Measurements from ENCODE around the gene ANXA8.
"Not testable (repeated sequence)": the region's sequence is repeated elsewhere in the genome, so short reads cannot be mapped to it uniquely, and the experiment has no call there.

ANXA8 gene

DNA sequence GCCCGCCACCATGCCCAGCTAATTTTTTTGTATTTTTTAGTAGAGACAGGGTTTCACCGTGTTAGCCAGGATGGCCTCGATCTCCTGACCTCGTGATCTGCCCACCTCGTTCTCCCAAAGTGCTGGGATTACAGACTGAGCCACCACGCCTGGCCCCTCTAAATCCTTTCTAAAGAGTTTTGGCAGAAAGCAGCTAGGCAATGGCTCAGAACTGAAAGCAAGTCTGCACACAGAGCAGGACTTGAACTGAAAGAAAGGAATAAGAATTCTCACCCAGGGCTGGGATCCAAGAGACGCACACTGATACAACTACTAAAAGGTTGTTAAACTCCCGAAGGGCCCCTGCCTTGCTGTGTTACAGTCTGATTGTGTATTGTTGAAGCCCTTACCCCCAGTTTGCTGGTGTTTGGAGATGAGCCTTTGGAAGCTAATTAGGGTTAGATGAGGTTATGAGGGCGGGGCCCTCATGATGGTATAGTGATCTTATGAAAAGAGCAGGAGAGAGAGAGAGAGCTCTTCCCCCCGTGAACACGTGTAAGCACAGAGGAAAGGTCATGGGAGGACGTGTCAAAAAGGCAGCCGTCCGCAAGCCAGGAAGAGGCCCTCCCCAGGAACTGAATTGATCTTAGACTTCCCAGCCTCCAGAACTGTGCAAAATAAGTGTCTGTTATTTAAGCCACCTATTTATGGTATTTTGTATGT lies 18.5 kb downstream of the ANXA8 start:
- in situ Hi-C loops (cut with HindIII; ENCODE audit: low sequenced_read_pairs): not testable (repeated sequence)

DNA sequence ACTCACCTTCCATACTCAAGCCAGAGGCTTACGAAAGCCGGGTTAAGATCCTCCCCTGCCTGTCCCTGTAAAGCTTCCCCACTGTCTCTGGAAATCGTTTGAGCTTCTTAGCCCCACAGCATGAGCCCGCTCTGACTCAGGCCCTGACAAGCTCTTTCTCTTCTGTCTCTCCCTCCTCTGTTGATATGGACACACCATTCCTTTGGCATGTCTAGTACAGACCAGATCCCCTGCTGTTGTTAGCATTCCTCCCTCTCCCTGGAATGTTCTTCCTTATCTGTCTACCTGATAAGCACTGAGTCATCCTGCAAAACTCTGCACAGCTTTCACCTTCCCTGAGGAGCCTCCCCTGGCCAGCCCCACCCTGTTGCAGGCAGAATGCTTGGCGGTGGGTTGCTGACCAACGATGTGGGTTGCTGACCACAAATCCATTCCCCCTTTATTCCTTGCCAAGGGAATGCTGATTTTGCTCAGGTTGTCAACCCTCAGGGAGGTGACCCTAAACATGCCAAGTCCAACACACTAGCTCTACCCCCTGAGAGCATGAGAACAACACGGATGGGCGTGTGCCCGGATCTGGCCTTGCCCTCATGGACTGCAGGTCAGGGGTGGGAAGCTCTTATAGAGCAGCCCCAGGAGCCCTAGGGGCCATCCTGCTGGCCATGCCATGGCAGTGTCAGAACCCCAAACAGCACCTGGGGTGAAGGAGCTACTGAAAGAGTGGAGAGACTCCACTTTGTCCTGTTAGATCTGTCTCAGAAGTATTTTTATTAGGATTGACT lies 21.1 kb downstream of the ANXA8 start:
- in situ Hi-C loops (cut with HindIII; ENCODE audit: low sequenced_read_pairs): not testable (repeated sequence)

DNA sequence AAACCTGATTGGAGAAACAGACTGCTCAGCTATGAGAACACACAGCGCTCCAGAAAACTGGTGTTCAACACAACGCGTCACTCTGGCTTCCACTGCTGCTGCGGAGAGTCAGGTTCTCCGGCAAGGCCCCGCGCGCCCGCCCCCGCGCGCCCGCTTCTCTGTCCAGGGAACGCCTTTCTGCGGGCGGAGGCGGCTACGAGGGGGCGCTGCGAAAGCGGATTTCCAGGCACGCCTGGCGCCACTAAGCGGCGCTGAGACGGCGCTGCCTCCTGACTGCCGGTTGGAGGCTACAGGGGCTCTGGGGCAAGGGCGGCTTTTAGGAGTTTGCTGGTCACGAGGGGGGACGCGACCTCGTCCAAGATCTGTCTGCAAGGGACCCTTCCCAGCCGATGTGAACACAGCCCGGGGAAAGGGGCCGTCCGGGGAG lies 22.6 kb downstream of the ANXA8 start:
- in situ Hi-C loops (cut with HindIII; ENCODE audit: low sequenced_read_pairs): not testable (repeated sequence)

DNA sequence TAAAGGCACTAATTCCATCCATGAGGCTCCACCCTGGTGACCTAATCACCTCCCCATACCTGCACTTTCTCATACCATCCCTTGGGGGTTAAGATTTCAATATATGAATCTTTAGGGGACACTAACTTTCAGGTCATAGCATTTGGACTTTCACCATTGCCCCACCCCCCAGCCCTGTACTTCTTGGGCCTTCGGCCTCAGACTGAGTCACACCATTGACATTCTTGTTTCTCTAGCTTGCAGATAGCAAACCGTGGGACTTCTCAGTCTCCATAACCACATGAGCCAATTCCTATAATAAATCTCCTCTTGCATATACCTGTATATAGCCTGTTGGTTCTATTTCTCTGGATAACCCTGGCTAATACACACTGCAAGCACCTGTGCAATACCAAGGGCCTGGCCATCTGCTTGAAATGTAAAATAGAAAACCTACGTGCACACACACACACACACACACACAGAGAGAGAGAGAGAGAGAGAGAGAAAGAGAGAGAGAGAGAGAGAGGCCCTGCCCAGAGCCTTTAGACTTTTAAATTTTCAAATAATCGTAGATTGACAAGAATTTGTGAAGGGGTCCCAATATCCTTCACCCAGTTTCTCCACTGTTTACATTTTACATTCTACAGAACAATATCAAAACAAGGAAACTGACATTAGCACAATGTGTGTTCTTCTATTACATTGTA lies 25.3 kb downstream of the ANXA8 start:
- in situ Hi-C loops (cut with HindIII; ENCODE audit: low sequenced_read_pairs): no loop called here

DNA sequence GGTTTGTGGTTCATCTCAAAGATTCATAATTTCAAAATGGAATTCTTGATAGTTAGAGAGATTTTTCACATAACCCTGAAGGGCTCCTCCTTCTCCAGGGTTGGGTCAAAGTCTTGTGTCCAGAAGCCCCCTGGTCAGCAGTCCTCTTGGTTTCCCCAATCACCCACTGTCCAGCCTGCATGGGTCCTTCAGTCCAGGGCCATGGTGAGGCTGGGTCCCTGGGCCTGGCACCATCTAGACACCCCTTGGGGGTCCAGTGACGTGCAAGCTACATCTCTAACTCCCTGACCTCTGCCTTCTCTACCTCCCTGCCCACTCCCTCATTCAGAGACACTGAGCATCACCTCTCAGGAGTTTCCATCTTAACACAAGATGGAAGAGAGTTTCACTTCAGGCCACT lies 26.1 kb downstream of the ANXA8 start:
- in situ Hi-C loops (cut with HindIII; ENCODE audit: low sequenced_read_pairs): no loop called here

DNA sequence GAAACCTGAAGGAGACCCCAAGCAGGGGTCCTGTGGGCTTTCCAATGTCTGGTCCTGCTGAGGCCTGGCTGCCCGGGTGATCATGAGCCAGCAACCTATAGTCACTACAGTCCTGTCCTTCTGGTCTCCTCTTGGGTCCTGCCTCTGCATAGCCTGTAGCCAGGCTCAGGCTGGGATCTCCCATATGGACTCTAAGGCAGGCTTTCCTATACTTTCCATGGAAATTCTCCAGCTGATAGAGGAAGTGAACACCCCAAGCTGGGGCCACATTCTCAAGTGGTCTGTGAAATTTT lies 26.4 kb downstream of the ANXA8 start:
- in situ Hi-C loops (cut with HindIII; ENCODE audit: low sequenced_read_pairs): no loop called here

DNA sequence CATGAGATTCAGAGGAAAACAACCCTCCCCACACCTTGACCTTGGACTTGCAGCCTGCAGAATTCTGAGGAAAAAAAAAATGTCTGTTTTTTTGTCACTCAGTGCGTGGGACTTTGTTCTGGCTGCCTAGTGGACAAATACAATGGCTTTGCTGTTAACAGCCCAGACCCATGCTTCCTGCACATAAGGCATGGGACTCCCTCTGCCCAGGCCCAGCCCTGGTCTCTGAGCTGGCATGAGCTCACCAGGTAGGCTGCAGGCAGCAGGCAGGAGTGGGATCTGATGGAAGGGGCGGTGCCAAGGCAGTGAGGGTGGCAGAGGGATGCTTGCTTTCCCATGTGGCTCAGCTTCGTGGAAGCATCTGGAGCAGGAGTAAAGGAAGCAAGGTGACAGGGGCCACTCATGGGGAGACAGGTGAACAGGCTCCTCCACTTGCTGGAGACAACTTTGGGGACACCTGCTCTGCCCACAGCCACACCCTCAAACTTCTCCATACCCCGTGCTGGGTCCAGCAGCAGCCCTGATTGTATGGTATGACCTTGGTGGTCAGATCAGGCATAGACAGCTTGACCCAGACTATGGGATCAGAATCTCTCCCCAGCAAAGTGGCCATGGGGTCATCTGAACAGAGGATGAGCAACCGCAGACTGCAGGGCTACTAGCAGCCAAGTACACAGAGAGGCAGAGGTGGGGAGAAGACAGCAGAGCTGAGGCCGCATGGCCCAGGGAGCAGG lies 27.0 kb downstream of the ANXA8 start:
- in situ Hi-C loops (cut with HindIII; ENCODE audit: low sequenced_read_pairs): no loop called here

DNA sequence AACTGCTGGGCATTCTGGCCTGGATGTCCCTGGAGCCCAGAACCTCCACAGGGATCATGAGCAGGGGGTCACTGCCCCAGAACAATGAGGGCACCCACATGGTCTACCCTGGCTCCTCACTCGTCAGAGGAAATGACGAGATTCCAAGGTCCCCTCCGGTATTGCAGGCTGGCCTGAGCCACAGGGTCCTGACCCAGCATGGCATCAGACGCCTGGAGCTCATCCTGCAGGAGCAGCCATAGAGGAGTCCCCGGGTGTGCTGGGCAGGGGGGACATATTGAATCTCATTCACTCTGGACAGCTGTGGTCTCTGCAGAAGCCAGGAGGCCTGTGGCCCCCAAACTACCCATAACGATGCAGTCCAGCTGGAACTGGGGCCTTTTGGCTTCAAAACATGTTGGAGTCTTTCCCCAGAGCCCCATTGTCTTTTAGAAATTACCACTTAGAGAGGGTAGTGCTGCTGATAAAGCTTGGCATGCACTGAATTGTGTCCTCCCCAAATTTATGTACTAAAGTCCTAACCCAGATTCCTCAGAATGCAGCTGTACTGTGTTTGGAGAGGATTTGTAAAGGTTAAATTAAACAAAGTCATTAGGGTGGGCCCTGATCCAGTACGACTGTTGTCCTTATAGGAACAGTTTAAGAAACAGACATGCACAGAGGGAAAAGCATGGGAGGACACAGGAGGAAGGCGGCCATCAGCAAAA lies 27.7 kb downstream of the ANXA8 start:
- in situ Hi-C loops (cut with HindIII; ENCODE audit: low sequenced_read_pairs): no loop called here

DNA sequence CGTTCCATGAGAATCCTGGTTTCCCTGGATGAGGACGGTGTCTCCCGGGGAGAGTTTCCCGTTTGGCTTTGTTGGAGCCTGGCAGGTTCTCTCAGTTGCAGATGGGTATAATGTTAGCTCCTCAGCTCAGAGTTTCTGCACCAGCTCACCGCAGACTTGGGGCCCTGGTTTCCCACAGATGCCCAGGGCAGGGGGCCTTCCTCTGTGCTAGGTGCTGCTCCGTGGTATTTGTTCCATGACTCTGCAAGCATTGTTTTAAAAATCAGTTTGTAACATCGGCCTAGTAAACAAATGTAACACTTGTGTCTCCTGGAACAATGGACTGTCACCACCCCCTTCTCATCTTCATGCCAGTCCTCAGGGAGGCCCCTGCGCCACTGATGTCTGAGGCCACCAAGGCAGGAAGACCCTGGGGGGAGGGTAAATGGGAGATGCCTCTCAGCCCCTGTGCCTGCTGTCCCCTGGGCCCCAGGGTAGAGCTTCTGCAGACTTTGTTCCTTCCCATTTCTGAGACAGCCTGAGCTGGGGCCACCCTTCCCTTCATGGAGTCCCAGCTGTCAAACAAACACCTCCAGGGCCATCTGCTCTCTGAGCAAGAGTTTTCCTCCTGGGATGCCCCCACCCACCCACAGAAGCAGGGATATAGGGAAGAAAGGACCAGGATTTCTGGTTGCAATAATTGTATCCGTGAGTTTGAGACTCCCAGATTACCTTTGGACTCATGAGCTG lies 28.4 kb downstream of the ANXA8 start:
- in situ Hi-C loops (cut with HindIII; ENCODE audit: low sequenced_read_pairs): not testable (repeated sequence)

DNA sequence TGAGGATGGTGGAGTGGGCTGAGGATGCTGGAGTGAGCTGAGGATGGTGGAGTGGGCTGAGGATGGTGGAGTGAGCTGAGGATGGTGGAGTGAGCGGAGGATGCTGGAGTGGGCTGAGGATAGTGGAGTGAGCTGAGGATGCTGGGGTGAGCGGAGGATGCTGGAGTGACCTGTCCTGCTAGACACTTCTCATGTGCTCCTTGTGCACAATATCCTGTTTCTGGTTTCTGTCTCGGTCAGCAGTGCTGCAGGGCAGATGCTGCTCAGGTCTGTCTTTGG lies 29.2 kb downstream of the ANXA8 start:
- in situ Hi-C loops (cut with HindIII; ENCODE audit: low sequenced_read_pairs): no loop called here

DNA sequence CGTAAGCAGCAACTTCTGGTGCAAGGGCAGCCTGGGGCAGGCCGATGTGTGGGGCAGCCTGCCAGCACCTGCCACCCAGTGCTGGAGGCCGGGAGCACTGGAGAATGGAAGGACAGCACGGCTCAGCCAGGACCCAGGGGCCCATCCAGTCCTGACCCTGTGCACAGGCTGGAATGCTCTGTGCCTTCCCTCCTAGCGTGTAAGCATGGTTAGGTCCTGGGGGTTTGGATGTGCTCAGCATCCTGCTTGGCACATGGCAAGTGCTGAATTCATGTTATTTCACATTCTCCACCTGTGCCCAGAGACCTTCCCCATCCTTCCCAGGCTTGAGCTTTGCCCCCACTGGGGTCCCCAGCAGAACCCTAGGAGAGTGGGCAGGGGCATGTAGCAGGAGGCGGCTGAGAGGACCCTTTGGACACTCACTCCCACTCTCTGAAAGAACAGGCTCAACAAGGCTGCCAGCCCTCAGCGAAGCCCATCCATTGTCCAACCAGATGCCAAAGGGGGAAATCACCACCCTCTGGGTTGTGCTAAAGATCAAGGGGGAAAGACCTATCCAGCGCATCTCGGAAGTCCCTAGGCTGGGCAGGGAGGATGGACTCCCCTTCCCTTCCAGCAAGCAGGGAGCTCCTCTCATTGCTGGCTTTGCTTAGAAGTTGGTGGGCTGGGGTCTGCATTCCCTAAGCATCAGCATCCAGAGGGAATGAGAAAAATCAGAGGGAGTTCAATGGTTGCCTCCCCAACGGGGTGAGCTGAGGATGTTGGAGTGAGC lies 29.7 kb downstream of the ANXA8 start:
- in situ Hi-C loops (cut with HindIII; ENCODE audit: low sequenced_read_pairs): no loop called here

DNA sequence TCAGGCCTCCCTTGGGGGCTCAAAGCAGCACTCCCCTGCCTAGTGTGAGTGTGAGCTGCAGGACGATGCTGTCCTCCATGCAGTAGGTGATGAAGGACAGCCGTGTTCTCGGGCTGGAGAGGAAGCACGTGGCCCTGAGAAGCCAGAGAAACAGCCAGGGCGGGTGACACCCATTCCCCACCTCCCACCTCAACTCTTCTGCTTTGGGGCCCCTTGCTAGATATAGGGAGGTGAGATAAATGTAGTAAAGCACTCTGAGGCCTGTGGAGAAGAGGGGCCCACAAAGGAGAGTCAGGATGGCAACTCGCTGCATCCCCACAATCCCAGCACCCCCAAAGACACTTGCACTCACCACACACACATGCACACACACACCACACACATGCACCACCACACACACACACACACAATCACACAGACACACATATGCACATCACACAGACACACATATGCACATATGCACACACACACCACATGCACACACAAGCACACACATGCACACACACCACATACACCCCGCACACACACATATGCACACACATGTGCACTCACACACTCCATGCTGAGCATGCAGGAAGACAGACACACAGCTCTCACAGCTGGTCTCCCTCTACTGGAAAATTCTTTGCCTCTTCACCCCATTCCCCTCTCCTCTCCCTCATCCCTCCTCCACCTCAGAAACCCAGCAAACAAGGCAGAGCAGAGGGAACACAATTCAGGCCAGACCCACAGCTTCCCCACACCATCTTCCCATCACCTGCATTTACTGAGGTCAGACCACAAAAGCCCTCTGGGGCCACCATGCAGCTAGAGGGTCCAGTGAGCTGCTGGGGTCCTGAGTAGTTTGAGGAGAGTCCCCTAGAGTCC lies 30.5 kb downstream of the ANXA8 start:
- in situ Hi-C loops (cut with HindIII; ENCODE audit: low sequenced_read_pairs): no loop called here

DNA sequence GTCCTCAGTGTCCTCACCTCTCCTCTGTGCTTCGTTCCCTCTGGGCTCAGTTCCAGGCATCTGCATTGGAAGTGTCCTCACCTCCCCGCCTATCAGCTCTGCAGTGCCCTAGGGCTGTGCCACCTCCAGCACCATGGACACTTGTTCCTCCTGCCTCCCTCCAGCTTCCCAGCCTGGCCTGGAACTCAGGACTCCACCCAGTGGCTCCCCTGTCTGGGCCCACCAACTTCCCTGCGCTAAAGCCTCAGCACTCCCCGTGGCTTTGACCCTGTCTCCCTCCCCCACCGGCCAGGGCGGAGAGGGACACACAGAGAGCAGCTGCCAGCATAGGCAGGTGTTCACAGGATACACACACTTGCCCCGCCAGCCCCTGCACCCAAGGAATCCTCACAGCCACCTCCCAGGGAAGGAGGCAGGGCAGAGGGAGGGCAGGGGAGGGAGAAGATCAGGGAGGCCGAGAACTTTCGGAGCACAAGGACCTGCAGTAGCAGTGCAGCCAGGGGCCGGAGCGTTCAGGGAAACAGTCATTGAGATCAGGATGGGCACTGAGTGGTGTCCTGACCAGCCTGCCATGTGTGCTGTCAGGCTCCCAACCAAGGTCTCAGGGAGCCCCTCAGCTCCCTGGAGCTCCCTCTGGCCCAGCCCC lies 31.3 kb downstream of the ANXA8 start:
- in situ Hi-C loops (cut with HindIII; ENCODE audit: low sequenced_read_pairs): no loop called here

DNA sequence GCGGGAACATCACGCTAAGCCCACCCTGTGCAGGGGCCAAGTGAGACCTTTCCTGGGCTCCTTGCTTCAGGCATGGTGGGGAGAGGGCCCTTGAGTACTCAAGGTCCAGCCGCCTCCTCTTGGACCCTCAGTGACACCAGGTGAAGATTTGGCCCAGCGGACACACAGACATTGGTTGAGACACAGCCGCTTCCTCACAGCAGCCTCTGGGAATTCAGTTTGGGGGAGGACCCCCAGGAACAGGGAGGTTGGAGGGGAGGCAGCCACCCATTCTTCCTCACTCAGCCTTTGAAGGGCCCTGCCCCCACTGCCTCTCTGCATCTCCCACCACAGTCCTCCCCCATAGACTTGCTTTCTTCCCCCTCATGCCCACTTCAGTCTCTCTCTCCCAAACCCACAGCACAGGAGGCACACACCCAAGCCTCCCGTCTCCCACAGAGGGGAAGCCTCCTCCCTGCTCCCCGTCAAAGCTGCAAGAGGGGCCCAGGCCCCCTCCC lies 31.9 kb downstream of the ANXA8 start:
- in situ Hi-C loops (cut with HindIII; ENCODE audit: low sequenced_read_pairs): no loop called here

DNA sequence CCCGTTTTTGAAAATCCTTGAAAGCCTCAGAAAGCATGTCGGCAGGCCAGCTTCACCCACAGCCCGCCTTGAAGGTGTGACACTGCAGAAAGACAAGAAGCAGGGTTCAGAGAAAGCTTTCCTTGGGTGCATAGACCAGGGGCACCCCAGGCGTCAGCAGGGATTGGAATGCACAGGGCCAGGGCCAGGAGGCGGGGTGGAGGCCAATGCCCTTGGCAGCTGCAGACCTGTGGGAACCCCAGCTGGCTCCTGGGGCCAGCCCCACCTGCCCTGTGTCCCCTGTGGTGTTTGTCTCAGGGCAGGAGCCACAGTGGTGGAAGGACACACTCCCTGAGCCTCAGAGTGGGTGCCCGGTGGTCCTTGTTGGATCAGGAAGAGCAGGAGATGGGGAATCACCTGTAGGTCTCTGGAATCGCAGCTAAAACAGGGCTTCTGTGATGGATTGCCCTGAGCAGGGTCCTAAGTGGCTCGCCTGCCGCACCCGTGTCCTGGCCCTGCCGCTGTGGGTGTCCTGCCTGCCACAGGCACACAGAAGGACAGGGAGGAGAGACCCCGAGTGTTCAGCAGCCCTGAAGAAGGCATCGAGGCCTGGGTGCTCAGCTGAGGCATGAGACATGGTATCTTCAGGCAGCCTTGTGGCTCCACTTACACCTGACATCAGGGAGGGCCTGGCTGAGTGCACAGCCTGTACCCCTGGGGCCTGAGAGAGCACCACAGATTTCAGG lies 32.5 kb downstream of the ANXA8 start:
- in situ Hi-C loops (cut with HindIII; ENCODE audit: low sequenced_read_pairs): no loop called here

DNA sequence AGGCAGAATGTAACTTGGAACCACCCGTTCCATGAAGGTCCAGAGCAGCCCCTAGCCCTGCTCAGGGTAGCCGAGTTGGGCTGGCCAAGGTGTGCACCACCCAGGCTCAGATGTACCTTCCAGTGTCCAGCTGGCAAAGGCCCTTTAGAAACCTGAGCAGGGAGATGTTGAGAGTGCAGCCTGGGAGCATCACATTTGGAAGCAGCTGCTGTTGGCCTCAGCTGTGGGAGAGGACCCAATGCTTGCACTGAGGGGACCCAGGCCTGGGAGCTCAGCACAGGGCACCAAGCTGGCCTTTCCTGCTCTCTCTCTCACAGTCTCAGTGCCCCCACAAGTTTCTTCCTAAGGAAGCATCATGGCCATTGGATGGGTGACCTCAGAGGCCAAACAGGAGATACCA lies 33.5 kb downstream of the ANXA8 start:
- in situ Hi-C loops (cut with HindIII; ENCODE audit: low sequenced_read_pairs): no loop called here

DNA sequence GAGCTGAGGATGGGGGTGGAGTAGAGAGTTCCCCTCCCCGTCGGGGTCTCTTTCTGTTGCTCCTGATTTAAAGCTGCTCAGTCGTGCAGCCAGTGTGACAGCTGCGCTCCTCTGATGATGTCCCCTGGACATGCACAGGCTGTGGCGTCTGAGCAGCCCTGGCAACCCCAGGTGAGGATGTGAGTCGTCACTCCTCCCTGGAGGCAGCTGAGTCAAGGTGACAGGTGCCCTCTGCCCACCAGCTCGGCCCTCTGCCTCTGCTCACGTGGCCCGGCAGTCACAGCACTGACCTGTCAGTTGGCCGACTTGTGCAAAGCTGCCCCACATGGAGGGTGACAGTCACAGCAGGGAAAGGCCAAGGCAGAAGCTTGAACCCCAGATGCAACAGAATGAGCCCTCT lies 33.9 kb downstream of the ANXA8 start:
- in situ Hi-C loops (cut with HindIII; ENCODE audit: low sequenced_read_pairs): no loop called here

Measured in endothelial cell of hepatic sinusoid (primary cell).